Naive B cell (primary cell): ENCODE measurements around the gene LARP1B. TPM values are rescaled to one million over a fixed set of nuclear protein-coding genes. Genes with fewer than 3 reads are reported as not detected.
"Not testable (repeated sequence)": the region's sequence is repeated elsewhere in the genome, so short reads cannot be mapped to it uniquely, and the experiment has no call there.

Experiments used
- ATAC-seq, 2 donors: fragments of 150-1000 bp; cut with Tn5 transposase; 2 replicates each; pipeline ENCODE4 v1.10.0; 2021; ENCODE audit warnings: low read depth in 2 of 2, mild to moderate bottlenecking in 2 of 2, moderate library complexity in 2 of 2
- DNase-seq: peaks from one replicate; pipeline ENCODE4 v3.0.0; 2022
- H3K27ac Mint-ChIP-seq, 6 donors: one replicate each; pipeline ENCODE4 v1.8.0; 2020 to 2022; ENCODE audit warnings: mild to moderate bottlenecking in 6 of 6, mixed read lengths in 6 of 6, moderate library complexity in 5 of 6, inconsistent platforms in 2 of 6
- H3K27me3 Mint-ChIP-seq, 3 donors: one replicate each; pipeline ENCODE4 v1.8.0; 2021 to 2022; ENCODE audit warnings: mixed read lengths in 3 of 3, mild to moderate bottlenecking in 1 of 3
- H3K36me3 Mint-ChIP-seq, 2 donors: one replicate each; pipeline ENCODE4 v1.8.0; 2020 to 2022; ENCODE audit warnings: mixed read lengths in 2 of 2, inconsistent platforms in 1 of 2, mild to moderate bottlenecking in 1 of 2
- H3K4me1 Mint-ChIP-seq, 3 donors: one replicate each; pipeline ENCODE4 v1.8.0; 2020 to 2022; ENCODE audit warnings: mixed read lengths in 3 of 3, inconsistent platforms in 1 of 3, mild to moderate bottlenecking in 1 of 3, moderate library complexity in 1 of 3
- H3K4me3 Mint-ChIP-seq, 8 donors: one replicate each; pipeline ENCODE4 v1.8.0; 2020 to 2022; ENCODE audit warnings: mild to moderate bottlenecking in 8 of 8, mixed read lengths in 8 of 8, moderate library complexity in 8 of 8, inconsistent platforms in 2 of 8
- H3K9me3 Mint-ChIP-seq, 7 donors: one replicate each; pipeline ENCODE4 v1.8.0; 2020 to 2022; ENCODE audit warnings: mixed read lengths in 7 of 7, mild to moderate bottlenecking in 5 of 7, inconsistent platforms in 2 of 7, moderate library complexity in 1 of 7
- polyA plus RNA-seq, 6 donors: library from polyadenylated mRNA; unstranded; fragments of 300-500 nt; fragmentation: Illumina TruSeq; gene quantifications; one replicate each; pipeline ENCODE4 v1.2.3, GENCODE V29; 2021; ENCODE audit warnings: low read depth in 6 of 6

Gene LARP1B
- polyA plus RNA-seq, 6 donors from 2014 or later = 3.2 to 8.1 (median 4.3) TPM

GRCh38 chr4:128242601-128243000 is 181.5 kb downstream of the LARP1B start:
- ATAC-seq = no peak
- H3K36me3 Mint-ChIP-seq = no peaks in the 10 kb centered on the region
- DNase-seq = no peak
- H3K4me3 Mint-ChIP-seq = peak overlapping the region in 1 of 8 donors; percentile 34
- H3K27me3 Mint-ChIP-seq = peaks cover 9 to 22% (median 18%) of the 10 kb centered on the region in 3 donors
- H3K4me1 Mint-ChIP-seq = peaks cover 0 to 3% (median 0%) of the 10 kb centered on the region in 3 donors
- H3K27ac Mint-ChIP-seq = no peak overlapping the region
- peaks cover 2 to 16% (median 4%) of the 10 kb centered on the region in 7 donors for H3K9me3 Mint-ChIP-seq

- Mint-ChIP-seq H3K9me3 (peaks cover 3 to 30% (median 11%) of the 10 kb centered on the region in 7 donors), H3K27ac (no peak overlapping the region), H3K27me3 (peaks cover 9 to 22% (median 18%) of the 10 kb centered on the region in 3 donors), H3K36me3 (peaks cover 0 to 3% of the 10 kb centered on the region in 2 donors), H3K4me1 (peaks cover 0 to 3% (median 0%) of the 10 kb centered on the region in 3 donors), H3K4me3 (no peak overlapping the region)
- DNase-seq (no peak), ATAC-seq (no peak)
Measured at GRCh38 chr4:128244379-128244778, 183.3 kb downstream of the LARP1B start.

GRCh38 chr4:128245391-128245790 is 184.3 kb downstream of the LARP1B start:
- not testable (repeated sequence) for ATAC-seq, H3K4me3 Mint-ChIP-seq, H3K36me3 Mint-ChIP-seq, H3K4me1 Mint-ChIP-seq, H3K27ac Mint-ChIP-seq, DNase-seq
- peaks cover 9 to 19% (median 14%) of the 10 kb centered on the region in 3 donors for H3K27me3 Mint-ChIP-seq
- H3K9me3 Mint-ChIP-seq = peaks cover 3 to 40% (median 13%) of the 10 kb centered on the region in 7 donors

- Mint-ChIP-seq H3K4me3 (no peak overlapping the region), H3K27ac (no peak overlapping the region), H3K9me3 (peaks cover 3 to 49% (median 13%) of the 10 kb centered on the region in 7 donors), H3K27me3 (peaks cover 4 to 11% (median 7%) of the 10 kb centered on the region in 3 donors), H3K4me1 (peaks cover 0 to 3% (median 0%) of the 10 kb centered on the region in 3 donors), H3K36me3 (peaks cover 0 to 6% of the 10 kb centered on the region in 2 donors)
- DNase-seq (no peak), ATAC-seq (no peak)
Measured at GRCh38 chr4:128247906-128248305, 186.8 kb downstream of the LARP1B start.

GRCh38 chr4:128249787-128250668 is 188.9 kb downstream of the LARP1B start:
- Mint-ChIP-seq H3K9me3 (peaks cover 3 to 49% (median 11%) of the 10 kb centered on the region in 7 donors), H3K36me3 (peaks cover 0 to 6% of the 10 kb centered on the region in 2 donors), H3K27me3 (peaks cover 11 to 15% (median 13%) of the 10 kb centered on the region in 3 donors), H3K4me1 (no peaks in the 10 kb centered on the region), H3K27ac (no peak overlapping the region), H3K4me3 (no peak overlapping the region)
- ATAC-seq = no peak
- no peak for DNase-seq

GRCh38 chr4:128255906-128256305 is 194.8 kb downstream of the LARP1B start:
- no peaks in the 10 kb centered on the region for H3K4me1 Mint-ChIP-seq
- no peak overlapping the region for H3K27ac Mint-ChIP-seq
- H3K4me3 Mint-ChIP-seq = no peak overlapping the region
- peaks cover 0 to 7% (median 2%) of the 10 kb centered on the region in 7 donors for H3K9me3 Mint-ChIP-seq
- DNase-seq (no peak), ATAC-seq (no peak)
- H3K27me3 Mint-ChIP-seq = peaks cover 11 to 26% (median 25%) of the 10 kb centered on the region in 3 donors
- no peaks in the 10 kb centered on the region for H3K36me3 Mint-ChIP-seq

- ATAC-seq (no peak), DNase-seq (no peak)
- Mint-ChIP-seq H3K27me3 (peaks cover 15 to 32% (median 26%) of the 10 kb centered on the region in 3 donors), H3K9me3 (peaks cover 0 to 5% (median 2%) of the 10 kb centered on the region in 7 donors), H3K4me3 (no peak overlapping the region), H3K4me1 (no peaks in the 10 kb centered on the region), H3K27ac (no peak overlapping the region), H3K36me3 (no peaks in the 10 kb centered on the region)
Measured at GRCh38 chr4:128256539-128256938, 195.4 kb downstream of the LARP1B start.

- H3K4me1 Mint-ChIP-seq, H3K9me3 Mint-ChIP-seq, H3K27ac Mint-ChIP-seq, H3K36me3 Mint-ChIP-seq, ATAC-seq, H3K4me3 Mint-ChIP-seq, DNase-seq: not testable (repeated sequence)
- peaks cover 15 to 27% (median 18%) of the 10 kb centered on the region in 3 donors for H3K27me3 Mint-ChIP-seq
Measured at GRCh38 chr4:128258166-128258565, 197.1 kb downstream of the LARP1B start.

- not testable (repeated sequence) for ATAC-seq, H3K4me1 Mint-ChIP-seq, DNase-seq, H3K36me3 Mint-ChIP-seq, H3K27ac Mint-ChIP-seq, H3K4me3 Mint-ChIP-seq
- Mint-ChIP-seq H3K27me3 (peaks cover 8 to 20% (median 15%) of the 10 kb centered on the region in 3 donors), H3K9me3 (peaks cover 3 to 16% (median 6%) of the 10 kb centered on the region in 7 donors)
Measured at GRCh38 chr4:128259889-128260288, 198.8 kb downstream of the LARP1B start.

Other genes with a start within 250 kb of the LARP1B start
- 1 to 10 TPM in 2 of 6 donors, under 1 TPM in 3, not detected in 1; 0.61 to 2.3 (median 0.85) TPM for gene PLK4, start 180.4 kb upstream of the LARP1B start, polyA plus RNA-seq
- 10 to 100 TPM in 3 of 6 donors, 1 to 10 TPM in 3; 7.1 to 13.3 (median 9.5) TPM for gene MFSD8, start 96.1 kb upstream of the LARP1B start, polyA plus RNA-seq
- gene ABHD18, start 95.9 kb upstream of the LARP1B start, polyA plus RNA-seq = 10 to 100 TPM in 1 of 6 donors, 1 to 10 TPM in 5; 3.4 to 12.3 (median 8.5) TPM
- gene PGRMC2, start 226.5 kb downstream of the LARP1B start, polyA plus RNA-seq = 10 to 100 TPM in 5 of 6 donors, 1 to 10 TPM in 1; 8.8 to 20.4 (median 13.6) TPM